GM11168 (cell line): ENCODE results near the gene LONP2.
"Not testable (repeated sequence)": the region's sequence is repeated elsewhere in the genome, so short reads cannot be mapped to it uniquely, and the experiment has no call there.

Experiments used
- in situ Hi-C: fragments of 300-500 bp; cut with MboI; formaldehyde crosslinking; loops from one replicate; pipeline ENCODE4 v1.12.0; 2022; ENCODE audit warnings: low sequenced_read_pairs; ENCODE audit not compliant: unreplicated experiment

Gene LONP2

DNA sequence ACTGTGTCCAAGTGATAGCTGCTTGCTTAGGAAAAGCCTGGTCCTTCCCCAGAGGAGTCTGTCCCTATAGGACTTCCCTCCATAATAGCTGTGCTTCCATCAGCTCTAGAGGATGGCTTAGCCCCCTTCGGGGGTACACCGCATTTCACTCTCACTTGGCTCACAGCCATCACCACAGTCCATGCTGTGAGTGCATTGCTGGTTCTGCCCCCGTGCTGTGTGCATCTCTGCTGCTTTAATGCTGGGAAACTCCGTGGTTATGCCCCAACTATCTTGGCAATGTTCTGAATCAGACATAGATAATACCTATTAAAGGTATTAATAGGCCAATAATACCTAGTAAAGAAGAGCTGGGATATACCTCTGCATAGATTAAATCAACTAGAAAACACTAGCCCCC, 82.8 kb downstream of the LONP2 start:
- in situ Hi-C loops: no loop called here

DNA sequence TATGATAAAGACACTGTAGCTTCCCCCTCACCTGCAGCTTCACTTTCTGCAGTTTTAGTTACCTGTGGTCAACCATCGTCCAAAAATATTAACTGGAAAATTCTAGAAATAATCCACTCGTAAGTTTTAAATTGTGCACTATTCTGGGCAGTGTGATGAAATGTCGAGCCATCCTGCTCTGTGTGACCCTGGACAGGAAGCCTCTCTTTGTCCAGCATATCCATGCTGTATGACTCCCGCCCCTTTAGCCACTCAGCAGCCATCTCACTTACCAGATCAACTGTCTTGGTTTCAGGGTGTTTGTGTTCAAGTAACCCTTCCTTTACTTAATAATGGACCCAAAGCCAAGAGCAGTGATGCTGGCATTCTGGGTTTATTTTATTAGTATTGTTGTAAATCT, 85.0 kb downstream of the LONP2 start:
- in situ Hi-C loops: no loop called here

DNA sequence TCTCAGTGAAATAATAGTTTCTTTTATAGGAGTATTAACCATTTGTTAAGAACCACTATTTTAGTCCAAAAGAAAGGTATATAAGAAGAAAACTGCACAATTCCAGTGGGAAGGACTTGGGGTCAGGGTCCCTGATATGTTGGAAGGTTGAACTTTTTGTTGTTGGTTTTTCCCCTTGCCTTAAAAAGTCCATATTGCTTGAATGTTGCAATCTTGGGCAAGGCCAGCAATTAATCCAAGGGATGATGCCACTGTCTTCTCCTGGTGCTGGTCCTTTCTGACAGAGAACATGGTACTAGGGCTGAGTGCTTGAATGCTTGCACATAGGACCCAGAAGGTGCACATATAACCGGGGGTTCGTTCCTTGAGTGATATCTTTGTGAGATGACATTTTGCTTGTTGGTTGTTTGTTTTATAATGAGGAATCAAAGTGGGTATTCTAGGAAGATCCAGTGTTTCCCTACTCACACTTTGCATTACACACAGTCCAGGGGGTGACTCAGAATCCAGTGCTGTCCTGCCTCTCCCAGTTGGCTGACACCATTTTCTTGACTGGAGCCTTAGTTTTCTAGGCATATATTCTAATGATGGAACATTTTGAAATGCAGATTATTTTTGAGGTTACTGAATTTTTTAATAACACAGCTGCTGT, 86.2 kb downstream of the LONP2 start:
- in situ Hi-C loops: no loop called here

DNA sequence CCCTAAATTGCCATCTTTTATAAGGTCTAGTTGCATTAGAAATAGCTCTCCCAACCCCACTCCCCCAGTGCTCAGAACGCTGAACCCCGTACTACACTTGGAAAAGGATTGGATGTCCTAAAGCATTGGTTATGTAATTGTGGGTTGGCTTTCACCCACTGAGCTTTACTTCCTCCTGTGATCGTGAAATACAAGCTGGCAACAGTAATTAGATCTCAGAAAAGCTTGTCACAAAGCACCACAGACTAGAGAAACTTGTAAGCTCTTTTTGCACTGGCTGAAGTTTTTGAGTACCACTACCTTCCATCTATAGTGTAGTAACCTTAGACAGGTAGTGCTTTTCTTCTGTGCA, 86.7 kb downstream of the LONP2 start:
- in situ Hi-C loops: no loop called here

DNA sequence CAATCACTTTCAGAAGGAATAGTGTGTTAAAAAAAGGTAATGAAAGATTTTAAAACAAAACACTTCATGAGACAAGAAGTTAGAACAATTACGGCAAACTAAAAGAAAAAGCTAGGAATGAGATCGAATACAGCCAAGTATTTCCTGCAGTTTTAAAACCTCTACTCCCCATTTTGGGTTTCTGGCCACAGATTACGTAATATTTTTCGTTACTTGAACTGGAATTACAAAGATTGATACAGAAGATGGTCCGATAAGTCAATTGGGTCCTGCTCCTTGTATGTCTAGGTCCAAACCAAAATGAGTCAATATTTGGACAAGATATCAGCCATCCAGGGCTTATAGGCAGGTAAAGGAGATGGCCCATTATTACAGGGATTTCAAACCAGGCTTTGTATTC, 88.9 kb downstream of the LONP2 start:
- in situ Hi-C loops: no loop called here

DNA sequence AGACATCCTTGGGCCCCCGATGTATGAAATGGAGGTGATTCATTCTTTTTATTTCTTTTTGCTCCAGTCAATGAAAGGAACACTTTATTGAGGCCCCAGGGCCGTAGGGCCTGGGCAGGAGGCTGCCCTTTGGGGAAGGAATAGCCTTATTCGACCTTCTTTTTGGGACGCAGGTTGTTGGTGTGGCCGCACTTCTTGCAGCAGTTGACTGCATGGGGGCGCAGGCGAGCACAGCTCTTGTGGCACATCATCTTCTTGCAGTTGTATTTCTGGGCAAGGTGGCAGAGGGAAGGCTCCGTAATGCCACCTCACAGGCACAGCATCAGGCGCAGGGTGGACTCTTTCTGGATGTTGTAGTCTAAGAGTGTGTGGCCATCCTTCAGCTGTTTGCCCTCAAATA, 90.2 kb downstream of the LONP2 start:
- in situ Hi-C loops: no loop called here

DNA sequence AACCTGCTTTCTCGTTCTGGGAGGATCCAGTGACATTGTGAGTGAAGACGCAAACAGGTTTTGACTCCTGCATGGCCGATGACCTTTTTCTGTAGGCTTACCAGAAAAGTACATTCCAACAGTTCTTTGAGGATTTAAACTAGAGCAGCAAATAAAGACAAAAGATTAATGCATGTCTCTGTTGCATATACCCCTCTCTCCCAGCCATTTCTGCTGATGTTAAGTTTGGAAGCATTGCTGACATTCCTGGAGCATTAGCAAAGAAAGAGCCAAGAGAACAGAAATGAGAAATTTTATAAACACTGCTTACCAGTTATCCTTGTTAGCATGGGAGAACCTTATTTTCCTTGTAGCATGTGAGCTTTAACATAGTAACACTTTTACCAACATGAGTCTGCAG, 91.9 kb downstream of the LONP2 start:
- in situ Hi-C loops: no loop called here

DNA sequence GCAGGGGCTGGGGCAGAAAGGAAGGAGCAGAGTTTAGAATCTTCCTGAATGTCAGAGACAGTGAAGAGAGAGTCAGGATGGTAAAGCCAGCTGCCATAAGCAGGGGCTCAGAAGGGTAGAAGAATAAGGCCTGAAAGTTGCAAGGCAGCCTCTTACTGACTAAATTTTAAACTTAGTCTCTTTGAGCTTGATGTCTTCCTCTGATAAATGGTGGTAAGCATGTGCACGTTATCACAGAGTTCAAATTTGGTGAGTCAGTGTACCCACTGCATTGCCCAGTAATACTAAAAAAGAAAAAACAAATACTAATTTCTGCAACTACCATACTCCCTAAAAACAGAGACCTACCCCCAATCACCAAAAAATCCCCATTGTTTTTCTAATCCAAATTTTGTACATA, 96.0 kb downstream of the LONP2 start:
- in situ Hi-C loops: no loop called here

DNA sequence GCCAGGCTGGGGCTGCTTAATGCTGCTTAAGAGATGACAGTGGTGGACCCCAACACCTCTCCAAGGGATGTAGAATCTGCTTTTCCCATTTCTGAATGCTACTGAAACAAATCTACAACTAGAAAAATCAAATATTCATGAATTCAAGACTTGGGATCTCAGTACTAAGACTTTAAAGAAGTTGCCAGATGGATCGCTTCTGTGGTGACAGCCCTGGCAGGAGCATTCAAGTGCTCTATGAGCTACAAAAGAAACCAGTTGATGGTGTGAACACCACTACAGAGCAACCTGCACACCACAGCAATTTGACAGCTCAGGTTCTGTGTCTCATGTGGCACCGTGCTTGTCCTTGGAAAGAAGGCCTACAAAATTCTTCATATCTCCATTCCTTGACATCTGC, 98.5 kb downstream of the LONP2 start:
- in situ Hi-C loops: no loop called here

DNA sequence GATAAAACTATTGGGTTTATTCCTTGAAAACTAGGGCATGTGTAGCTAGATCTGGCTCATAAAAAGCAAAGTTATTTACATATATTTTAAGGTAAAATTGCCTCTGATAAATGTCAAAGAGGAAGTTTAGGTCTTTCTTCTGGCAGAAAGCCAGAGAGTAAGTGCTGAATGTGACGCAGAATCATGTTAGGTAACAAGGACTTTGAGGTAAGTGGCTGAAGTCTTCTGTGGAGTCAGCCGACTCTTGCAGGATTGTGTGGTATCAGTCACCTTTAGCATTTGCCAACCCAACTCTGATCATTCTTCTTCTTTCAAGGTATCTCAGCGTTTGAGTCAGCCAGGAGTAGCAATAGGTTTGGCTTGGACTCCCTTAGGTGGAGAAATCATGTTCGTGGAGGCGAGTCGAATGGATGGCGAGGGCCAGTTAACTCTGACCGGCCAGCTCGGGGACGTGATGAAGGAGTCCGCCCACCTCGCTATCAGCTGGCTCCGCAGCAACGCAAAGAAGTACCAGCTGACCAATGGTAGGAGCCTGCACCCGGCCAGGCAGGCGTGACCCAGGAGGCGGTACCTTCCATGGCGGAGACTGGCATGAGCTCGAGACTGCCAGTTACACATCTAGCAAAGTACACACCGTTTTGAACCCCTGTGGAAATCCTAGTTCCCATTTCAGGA, 103.2 kb downstream of the LONP2 start:
- in situ Hi-C loops: no loop called here

DNA sequence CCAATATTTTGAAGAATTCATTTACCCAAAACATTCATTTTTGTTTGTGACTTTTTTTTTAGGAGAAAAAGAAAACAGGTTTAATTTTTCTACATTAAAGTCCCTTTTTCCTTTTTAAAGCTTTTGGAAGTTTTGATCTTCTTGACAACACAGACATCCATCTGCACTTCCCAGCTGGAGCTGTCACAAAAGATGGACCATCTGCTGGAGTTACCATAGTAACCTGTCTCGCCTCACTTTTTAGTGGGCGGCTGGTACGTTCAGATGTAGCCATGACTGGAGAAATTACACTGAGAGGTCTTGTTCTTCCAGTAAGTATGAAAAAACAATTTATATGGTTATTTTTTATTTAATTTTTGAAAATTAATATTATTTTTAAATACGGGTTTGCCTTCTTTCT, 103.9 kb downstream of the LONP2 start:
- in situ Hi-C loops: no loop called here

DNA sequence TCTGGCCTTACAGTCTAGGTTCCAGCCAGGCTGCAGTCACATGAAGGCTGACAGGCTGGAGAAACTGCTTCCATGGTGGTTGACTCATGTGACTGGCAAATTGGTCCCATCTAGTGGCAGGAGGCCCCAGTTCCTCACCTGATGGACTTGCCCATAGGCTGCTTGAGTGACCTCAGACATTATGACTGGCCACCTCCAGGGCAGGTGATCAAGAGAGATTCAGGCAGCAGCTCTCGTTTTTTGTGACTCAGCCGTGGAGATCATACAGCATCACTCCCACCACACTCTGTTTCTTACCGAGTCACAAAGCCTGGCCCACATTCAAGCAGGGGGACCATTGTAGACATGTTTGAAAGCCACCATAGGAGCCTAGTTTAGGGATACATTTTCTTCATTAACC, 106.6 kb downstream of the LONP2 start:
- in situ Hi-C loops: no loop called here

DNA sequence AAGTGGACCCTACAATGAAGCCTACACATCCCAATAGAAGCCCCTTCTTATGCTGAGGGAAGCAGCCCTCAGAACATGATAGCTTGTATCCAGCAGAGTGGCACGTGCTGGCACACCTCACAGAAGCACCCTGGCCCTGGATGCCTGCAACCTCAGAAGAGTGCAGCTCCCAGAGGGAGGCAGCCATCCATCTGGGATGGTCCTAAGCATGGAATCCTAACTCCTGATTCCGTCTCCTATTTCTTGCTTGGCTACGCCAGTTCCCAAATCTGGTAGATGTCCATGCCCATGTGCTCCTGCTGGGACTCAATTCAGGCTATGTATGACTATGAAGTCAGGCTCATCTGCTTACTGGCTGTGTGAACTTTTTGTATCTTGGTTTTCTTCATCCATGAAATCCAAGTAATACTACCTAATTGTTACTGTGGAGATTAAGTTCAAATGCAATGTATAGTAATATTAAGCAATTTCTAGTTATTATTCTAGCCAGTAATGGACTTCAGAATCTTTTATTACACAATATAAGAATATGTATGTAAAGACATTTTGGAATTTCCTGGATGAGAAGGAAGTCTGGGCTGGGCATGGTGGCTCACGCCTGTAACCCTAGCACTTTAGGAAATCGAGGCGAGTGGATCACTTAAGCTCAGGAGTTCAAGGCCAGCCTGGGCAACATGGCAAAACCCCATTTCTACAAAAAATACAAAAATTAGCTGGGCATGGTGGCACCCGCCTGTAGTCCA, 108.7 kb downstream of the LONP2 start:
- in situ Hi-C loops: no loop called here

DNA sequence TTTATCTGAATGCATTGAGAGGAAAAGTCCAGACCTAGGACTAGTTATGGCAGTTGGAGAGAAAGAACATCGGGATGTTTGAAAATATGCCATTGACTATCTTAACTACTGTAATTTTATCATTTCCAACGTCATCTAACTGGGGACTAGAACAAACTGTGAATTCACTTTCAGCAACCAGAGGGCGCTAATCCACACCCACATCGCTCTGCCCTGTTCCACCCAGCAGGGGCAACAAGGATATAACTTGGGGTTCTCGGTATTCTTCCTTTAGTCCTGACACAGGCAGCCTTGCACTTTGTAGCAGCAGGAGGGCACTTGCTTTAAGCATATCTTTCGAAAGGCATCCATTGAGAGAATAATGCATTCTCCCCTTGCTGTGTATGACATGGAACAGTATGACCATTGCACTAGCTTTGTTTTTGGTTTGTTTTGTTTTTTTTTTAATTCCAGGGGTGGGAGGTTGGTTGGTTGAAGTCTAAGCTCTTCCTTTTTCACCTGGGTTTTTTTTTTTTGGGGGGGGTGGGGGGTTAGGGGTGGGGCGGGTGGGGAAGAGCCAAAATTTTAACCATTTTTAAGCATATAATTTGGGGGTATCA, 109.6 kb downstream of the LONP2 start:
- in situ Hi-C loops: no loop called here

DNA sequence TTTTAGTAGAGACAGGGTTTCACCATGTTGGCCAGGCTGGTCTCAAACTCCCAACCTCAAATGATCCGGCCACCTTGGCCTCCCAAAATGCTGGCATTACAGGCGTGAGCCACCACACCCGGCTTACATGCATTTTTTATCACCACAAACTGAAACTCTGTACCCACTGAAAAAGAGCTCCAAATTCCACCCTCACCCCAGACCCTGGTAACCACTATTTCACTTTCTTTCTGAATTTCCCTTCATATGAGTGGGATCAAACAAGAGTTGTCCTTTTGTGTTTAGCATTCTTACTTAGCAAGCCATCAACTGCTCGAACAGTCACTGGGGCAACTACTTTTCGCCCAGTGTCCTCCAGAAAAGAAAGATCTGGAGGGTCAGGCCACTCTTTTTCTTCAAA, 110.3 kb downstream of the LONP2 start:
- in situ Hi-C loops: not testable (repeated sequence)

DNA sequence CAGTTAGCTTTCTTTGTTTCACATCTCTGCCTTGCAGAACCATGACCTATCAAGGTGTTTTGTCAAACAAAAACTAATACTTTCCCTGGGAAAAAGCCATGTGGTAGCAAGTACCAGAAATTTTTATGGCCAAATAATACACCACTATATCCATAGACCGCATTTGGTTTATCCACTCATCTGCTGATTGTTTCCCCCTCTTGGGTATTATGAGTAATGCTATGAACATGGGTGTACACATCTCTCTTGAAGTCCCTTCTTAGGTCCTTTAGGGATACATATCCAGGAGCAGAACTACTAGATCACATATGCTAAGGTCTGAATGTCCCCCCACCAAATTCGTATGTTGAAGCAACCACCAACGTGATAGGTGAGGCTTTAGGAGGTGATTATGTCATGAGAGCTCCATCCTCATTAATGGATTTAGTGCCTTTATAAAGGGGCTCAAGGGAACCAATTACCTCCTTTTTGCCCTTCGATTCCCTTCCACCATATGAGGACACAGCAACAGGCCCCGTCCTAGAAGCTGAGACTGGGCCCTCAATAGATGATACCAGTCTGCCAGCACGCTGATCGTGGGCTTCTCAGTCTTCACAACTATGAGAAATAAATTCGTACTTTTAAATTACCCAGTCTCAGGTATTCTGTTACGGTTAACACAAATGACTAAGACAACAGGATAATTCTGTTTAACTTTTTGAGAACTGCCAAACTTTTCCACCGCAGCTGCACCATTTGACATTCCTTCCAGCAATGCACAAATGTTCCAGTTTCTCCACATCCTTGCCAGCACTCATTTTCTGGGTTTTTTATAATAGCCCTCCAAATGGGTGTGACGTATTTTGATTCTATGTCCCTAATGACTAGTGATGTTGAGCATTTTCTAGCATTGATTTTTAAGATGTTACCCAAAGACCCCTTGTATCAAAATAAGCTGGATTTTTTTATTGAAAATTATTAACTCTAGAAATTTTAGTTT, 111.1 kb downstream of the LONP2 start:
- in situ Hi-C loops: loop anchor here (5.0 kb wide), 1 partner anchor 257 kb away; the partner anchor contains the start of gene N4BP1

DNA sequence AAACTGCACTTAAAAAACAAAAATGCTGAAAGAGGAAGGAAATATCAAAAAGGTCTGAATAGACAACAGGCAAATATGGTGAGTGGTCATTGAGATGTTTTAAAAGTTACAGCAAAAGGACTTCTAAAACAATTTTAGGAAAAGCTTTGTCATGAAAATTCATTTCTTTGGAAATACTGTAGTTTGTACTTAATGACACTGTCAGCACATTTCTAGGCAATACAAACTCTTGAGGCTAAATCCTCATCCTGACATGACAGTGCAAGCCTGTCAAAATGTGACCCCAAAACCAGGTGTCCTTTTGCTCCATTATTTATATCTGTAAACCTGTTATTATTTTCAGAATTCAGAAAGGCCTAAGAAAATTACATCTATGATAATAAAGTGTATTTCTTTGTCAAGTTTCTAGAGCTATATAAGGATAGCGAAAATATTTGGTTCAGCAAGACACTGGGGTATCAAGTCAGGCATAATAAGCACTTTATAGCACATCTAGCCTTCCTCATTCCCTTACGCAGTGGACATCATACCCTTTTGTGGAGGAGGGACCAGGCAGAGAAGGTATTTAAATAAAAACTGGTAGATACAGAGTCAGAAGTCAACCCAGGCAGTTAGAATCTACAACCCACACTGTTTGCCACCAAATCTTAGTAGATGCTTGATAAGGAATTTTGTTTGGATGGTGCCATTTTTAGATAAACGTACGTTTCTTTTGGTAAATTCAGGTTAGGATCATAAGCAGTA, 112.7 kb downstream of the LONP2 start:
- in situ Hi-C loops: loop anchor here (5.0 kb wide), 1 partner anchor 255 kb away; the partner anchor contains the start of gene N4BP1

DNA sequence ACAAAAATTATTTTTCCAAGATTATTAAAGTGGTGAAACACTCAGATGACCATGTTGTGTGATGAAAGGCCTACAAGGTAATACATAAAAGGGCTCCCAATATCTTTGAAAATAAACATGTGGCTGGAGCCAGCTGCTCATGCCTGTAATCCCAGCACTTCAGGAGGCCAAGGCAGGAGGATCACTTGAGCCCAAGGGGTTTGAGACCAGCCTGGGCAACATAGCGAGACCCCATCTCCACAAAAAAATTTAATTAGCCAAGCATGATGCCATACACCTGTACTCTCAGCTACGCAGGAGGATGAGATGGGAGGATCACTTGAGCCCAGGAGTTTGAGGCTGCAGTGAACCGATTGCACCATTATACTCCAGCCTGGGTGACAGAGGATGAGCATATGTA, 114.3 kb downstream of the LONP2 start:
- in situ Hi-C loops: loop anchor here (5.0 kb wide), 1 partner anchor 254 kb away; the partner anchor contains the start of gene N4BP1

DNA sequence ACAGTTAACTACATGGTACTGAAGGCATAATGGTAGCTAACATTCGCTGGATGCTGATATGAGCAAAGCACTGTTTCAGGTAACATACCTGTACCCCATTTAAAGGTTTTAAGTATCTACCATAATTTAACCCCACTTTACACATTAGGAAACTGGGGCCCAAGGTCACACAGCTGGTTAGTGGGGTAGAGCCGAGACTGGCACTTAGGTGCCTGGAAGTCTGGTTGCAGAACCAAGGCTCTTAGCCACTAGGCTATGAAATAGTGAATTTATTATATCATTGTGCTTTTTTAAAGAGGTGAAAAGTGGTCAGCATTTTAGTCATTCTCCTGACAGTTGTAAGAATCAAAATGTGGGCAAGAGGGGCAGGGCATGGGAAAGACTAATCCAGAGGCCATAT, 115.9 kb downstream of the LONP2 start:
- in situ Hi-C loops: loop anchor here (5.0 kb wide), 1 partner anchor 252 kb away; the partner anchor contains the start of gene N4BP1
